GM12801 (cell line): ENCODE measurements around the gene HSD17B13.

Source experiments
- CTCF ChIP-seq: IDR thresholded peaks from one replicate; pipeline ENCODE4 v1.5.1; 2011; ENCODE audit warnings: control low read depth; ENCODE audit not compliant: insufficient read length; ENCODE audit errors: extremely low read depth

HSD17B13 gene

DNA sequence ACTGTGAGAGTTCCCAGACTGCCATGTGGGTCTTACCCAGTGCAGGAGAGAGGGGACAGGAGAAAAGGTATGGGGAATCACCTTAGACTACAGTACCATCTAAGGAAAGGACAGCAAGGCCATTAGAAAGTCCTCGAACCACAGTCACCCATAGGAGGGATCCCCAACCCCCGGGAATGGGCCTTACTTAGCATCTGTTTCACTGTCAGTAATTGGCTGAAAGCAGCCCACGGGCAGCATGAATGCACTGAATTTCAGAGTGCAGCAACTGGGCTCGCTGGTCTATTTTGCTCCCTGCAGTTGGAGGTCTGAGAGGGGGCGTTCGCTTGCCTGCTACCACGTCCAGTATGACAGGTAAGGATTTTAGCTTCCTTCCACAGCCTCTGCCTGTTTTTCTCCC is 51.9 kb downstream of the HSD17B13 start:
- TF ChIP-seq CTCF, result no peak

DNA sequence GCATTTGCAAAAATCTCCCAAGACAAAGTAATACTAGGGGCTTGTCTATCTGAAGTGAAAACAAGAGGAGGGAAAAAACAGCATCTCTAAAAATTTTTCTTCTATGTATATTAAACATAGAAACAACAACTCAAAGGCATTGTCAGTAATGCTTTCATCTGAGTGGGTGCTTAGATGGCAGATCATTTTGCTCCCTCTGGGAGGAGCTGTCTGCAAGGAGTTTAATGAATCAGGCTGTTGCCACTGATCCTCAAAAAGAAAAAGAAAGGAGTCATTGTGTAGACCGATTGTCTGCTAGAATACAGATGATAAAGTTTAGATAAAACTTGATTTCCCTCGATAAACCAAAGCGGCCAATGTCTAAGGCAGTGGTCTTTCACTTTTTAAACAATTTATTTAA is 52.5 kb downstream of the HSD17B13 start:
- TF ChIP-seq CTCF, result no peak

GRCh38 chr4:87268411-87268810 is 54.3 kb downstream of the HSD17B13 start:
- TF ChIP-seq CTCF, result no peak

- TF ChIP-seq CTCF, result no peak
Observed at GRCh38 chr4:87266986-87267385, 55.7 kb downstream of the HSD17B13 start.

DNA sequence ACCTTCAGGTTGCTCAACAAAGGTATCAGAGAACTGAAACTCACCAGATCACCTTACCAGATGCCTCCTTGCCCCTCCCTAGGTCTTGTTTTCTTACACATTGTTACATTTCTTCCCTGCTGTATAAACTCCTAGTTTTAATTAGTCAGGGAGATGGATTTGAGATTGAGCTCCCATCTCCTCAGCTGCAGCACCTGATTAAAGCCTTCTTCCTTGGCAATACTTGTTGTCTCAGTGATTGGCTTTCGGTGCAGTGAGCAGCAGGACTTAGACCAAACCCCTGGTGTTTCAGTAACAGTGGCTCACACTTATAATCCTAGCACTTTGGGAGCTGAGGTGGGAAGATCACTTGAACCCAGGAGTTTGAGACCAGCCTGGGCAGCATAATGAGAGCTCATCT is 59.8 kb downstream of the HSD17B13 start:
- TF ChIP-seq CTCF, result no peak

DNA sequence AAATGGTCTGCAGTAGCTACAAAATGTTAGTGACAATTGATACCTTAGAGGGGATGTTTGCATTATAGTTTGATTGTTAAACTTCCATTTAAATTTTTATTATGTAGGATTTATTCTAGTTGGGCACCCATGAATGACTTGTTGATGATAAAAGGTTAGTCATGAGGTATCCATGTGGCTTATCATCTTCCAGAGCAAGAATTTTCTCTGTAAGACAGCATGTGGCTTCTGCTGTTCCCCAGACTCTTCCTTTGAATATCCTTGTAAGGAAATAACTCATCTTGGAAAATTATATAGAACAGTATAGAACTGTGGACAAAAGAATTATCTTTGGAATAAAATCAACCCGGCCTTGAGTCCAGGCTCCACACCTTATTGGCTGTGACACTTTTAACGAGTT is 62.2 kb downstream of the HSD17B13 start:
- TF ChIP-seq CTCF, result no peak

GRCh38 chr4:87258677-87259076 is 64.0 kb downstream of the HSD17B13 start:
- no peak for TF ChIP-seq CTCF

- no peak for TF ChIP-seq CTCF
Observed at GRCh38 chr4:87257523-87257922, 65.2 kb downstream of the HSD17B13 start.
